Activated naive CD4-positive, alpha-beta T cell treated with anti-CD3 and anti-CD28 coated beads, Interleukin-2, amount 50 U/mL, for 24 hours (primary cell): ENCODE results near the gene SORCS3.
"Not testable (repeated sequence)": the region's sequence is repeated elsewhere in the genome, so short reads cannot be mapped to it uniquely, and the experiment has no call there.

Source experiments
- H3K27ac Mint-ChIP-seq: one replicate; pipeline ENCODE4 v1.8.0; 2021; ENCODE audit warnings: mild to moderate bottlenecking, mixed read lengths
- H3K27me3 Mint-ChIP-seq: one replicate; pipeline ENCODE4 v1.8.0; 2021; ENCODE audit warnings: mixed read lengths
- H3K36me3 Mint-ChIP-seq: one replicate; pipeline ENCODE4 v1.8.0; 2021; ENCODE audit warnings: mixed read lengths
- H3K4me1 Mint-ChIP-seq: one replicate; pipeline ENCODE4 v1.8.0; 2021; ENCODE audit warnings: mixed read lengths
- H3K4me3 Mint-ChIP-seq: one replicate; pipeline ENCODE4 v1.8.0; 2021; ENCODE audit warnings: mild to moderate bottlenecking, mixed read lengths
- H3K9me3 Mint-ChIP-seq: one replicate; pipeline ENCODE4 v1.8.0; 2021; ENCODE audit warnings: mixed read lengths

SORCS3 gene

DNA sequence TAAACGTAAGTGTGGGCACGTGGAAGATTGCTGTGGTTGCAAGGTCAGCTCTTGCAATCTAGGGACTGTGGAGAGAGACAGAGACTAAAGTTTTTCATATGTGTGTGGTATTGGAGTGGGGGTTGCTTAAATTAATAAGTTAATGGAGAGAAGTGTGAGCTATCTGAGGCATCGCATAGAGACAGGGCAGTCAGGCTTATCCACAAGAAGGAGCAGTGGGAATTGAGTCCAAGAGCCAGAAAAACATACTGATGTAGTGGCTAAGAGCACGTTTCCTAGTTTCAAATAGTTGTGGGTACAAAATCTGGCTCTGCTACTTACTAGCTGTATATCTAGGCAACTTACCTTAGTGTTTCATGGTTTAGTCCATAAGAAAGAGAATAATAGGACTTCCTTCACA lies 65.8 kb downstream of the SORCS3 start:
- H3K4me3 Mint-ChIP-seq, result no peak overlapping the region
- H3K36me3 Mint-ChIP-seq, result no peaks in the 10 kb centered on the region
- H3K4me1 Mint-ChIP-seq, result no peaks in the 10 kb centered on the region

DNA sequence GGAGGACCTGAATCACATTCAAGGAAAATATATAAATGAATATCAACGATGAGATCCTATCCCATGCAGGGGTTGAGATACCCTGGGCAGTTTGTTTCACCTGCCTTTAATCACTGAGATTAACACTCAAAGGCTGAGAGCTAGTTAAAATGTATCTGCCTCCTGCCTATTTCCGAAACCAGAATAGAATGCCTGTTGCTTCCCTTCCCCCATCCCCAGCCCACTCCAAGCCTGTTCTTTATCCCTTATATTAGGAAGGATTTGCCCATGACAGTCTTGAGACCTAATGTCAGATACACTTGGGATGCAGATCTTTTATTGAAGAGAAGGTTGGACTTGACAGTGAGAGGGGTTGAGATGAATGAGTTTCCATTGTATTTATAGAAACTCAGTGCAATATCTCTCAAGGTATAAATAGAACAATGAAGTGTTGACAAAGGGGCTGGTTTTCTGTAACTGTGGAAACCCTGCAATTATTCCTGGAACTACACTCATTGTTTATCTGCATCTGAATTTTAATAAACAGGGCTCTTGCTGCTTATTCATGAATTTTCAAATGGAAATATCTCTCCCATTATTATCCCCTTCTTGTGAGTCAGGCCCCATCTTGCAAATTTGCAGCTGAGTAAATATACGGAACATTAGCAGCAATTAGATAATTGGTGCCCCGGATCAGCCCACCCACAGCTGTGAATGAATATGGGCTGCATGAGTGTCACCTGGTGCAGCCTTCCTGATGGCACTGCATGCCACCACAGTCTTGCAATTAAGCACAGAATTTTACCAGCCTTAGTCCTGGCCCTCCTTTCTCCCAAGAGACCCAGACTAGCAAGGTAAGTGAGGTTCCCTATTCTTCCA lies 66.7 kb downstream of the SORCS3 start:
- no peak overlapping the region for H3K27ac Mint-ChIP-seq
- peaks cover 5% of the 10 kb centered on the region for H3K27me3 Mint-ChIP-seq
- H3K4me1 Mint-ChIP-seq, result no peaks in the 10 kb centered on the region
- H3K9me3 Mint-ChIP-seq, result no peaks in the 10 kb centered on the region
- H3K36me3 Mint-ChIP-seq, result no peaks in the 10 kb centered on the region
- no peak overlapping the region for H3K4me3 Mint-ChIP-seq

More for the DNA sequence above, 65.8 kb downstream of the SORCS3 start:
- Mint-ChIP-seq H3K27me3 (peaks cover 7% of the 10 kb centered on the region), H3K9me3 (no peaks in the 10 kb centered on the region), H3K27ac (no peak overlapping the region)

DNA sequence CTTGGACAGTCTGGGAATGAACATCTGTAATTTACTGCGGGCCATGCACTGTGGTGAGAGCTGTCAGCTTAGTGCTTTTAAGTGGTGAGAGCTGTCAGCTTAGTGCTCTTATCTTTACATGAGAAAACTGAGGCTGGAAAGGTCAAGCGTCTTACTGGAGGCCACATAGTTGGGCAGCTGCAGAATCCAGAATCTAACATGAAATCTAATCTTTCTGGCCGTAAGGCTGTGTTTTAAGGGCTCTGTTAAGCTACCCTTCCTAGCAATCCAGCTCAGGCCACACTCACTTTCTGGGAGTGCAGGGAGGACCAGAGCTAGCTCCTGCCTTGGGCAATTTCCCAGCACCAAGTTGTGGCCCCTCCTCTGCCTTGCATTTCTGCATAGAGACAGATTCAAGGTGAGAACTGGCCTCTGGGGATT lies 70.2 kb downstream of the SORCS3 start:
- Mint-ChIP-seq H3K36me3 (no peaks in the 10 kb centered on the region), H3K4me3 (no peak overlapping the region), H3K27ac (no peak overlapping the region), H3K4me1 (no peaks in the 10 kb centered on the region), H3K9me3 (no peaks in the 10 kb centered on the region), H3K27me3 (peaks cover 15% of the 10 kb centered on the region)

- not testable (repeated sequence) for H3K27me3 Mint-ChIP-seq, H3K4me1 Mint-ChIP-seq, H3K9me3 Mint-ChIP-seq, H3K36me3 Mint-ChIP-seq, H3K27ac Mint-ChIP-seq, H3K4me3 Mint-ChIP-seq
Observed at GRCh38 chr10:104730593-104730992, 89.5 kb downstream of the SORCS3 start.

GRCh38 chr10:104731192-104731591 lies 90.1 kb downstream of the SORCS3 start:
- no peaks in the 10 kb centered on the region for H3K9me3 Mint-ChIP-seq
- no peak overlapping the region for H3K4me3 Mint-ChIP-seq
- no peak overlapping the region for H3K27ac Mint-ChIP-seq
- H3K4me1 Mint-ChIP-seq, result no peaks in the 10 kb centered on the region
- H3K27me3 Mint-ChIP-seq, result peaks cover 7% of the 10 kb centered on the region
- H3K36me3 Mint-ChIP-seq, result no peaks in the 10 kb centered on the region

DNA sequence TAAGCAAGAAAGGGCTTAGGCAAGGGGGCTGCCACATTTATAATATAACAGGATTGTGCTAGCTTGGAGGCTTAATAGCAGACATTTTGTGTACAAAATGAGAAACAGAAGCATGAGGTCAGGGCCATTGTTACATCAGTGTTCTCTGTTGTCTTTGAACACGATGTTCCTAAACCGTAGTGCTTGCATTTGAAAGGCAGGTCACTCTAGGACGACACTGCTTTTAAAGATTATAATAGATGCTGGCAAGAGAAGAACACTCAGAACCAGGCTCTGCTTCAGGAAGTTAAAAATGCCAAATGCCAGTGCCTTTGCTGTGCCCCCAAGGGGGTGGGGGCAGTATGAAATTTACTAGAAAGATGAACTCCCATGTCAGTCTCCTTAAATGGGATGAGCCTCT lies 91.1 kb downstream of the SORCS3 start:
- Mint-ChIP-seq H3K4me3 (no peak overlapping the region), H3K9me3 (no peaks in the 10 kb centered on the region), H3K4me1 (no peaks in the 10 kb centered on the region), H3K36me3 (no peaks in the 10 kb centered on the region), H3K27me3 (peaks cover 8% of the 10 kb centered on the region), H3K27ac (no peak overlapping the region)

- H3K4me1 Mint-ChIP-seq, result no peaks in the 10 kb centered on the region
- no peaks in the 10 kb centered on the region for H3K9me3 Mint-ChIP-seq
- no peaks in the 10 kb centered on the region for H3K36me3 Mint-ChIP-seq
- peaks cover 8% of the 10 kb centered on the region for H3K27me3 Mint-ChIP-seq
- H3K4me3 Mint-ChIP-seq, result no peak overlapping the region
- no peak overlapping the region for H3K27ac Mint-ChIP-seq
Observed at GRCh38 chr10:104734433-104734832, 93.3 kb downstream of the SORCS3 start.

- peaks cover 10% of the 10 kb centered on the region for H3K27me3 Mint-ChIP-seq
- no peaks in the 10 kb centered on the region for H3K9me3 Mint-ChIP-seq
- H3K4me1 Mint-ChIP-seq, result no peaks in the 10 kb centered on the region
- H3K36me3 Mint-ChIP-seq, result no peaks in the 10 kb centered on the region
- no peak overlapping the region for H3K4me3 Mint-ChIP-seq
- no peak overlapping the region for H3K27ac Mint-ChIP-seq
Observed at GRCh38 chr10:104735036-104735756, 94.1 kb downstream of the SORCS3 start.

DNA sequence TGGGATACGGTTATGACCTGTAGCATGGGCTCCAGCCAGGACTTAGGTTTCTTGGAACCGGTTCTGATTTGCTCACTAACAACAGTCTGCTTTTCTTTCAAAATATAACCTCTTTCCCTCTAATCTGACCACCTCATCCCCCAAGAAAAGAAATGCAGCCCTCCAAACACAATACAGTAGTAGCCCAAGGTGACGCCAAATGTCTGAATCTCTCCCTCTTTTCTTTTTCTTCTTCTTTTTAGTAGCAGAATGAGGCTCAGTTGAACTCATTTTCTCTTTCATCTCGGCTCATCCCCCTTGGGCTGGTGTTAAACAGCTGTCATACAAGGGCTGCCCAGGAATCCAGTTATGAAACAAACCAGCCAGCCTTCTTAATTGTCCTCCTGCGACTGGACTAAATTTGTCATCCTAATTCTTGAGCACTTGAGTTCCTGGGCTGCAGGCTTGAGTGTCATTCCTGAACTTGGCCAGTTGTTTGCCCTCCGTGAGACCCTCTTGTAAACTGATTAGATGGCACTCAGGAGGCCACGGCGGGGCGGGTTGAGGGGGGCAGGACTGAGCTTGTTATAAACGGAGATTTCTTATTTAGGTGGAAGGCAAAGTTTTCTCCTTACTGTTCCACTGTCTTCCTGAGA lies 94.8 kb downstream of the SORCS3 start:
- Mint-ChIP-seq H3K27me3 (peaks cover 13% of the 10 kb centered on the region), H3K4me3 (no peak overlapping the region), H3K36me3 (no peaks in the 10 kb centered on the region)

GRCh38 chr10:104741127-104741526 lies 100.0 kb downstream of the SORCS3 start:
- Mint-ChIP-seq H3K36me3 (no peaks in the 10 kb centered on the region), H3K4me3 (no peak overlapping the region)

More for the DNA sequence above, 94.8 kb downstream of the SORCS3 start:
- Mint-ChIP-seq H3K27ac (no peak overlapping the region), H3K4me1 (no peaks in the 10 kb centered on the region), H3K9me3 (no peaks in the 10 kb centered on the region)

GRCh38 chr10:104744052-104744451 lies 103.0 kb downstream of the SORCS3 start:
- H3K4me3 Mint-ChIP-seq, result no peak overlapping the region
- no peaks in the 10 kb centered on the region for H3K4me1 Mint-ChIP-seq
- H3K9me3 Mint-ChIP-seq, result no peaks in the 10 kb centered on the region
- peaks cover 16% of the 10 kb centered on the region for H3K27me3 Mint-ChIP-seq
- H3K36me3 Mint-ChIP-seq, result no peaks in the 10 kb centered on the region
- no peak overlapping the region for H3K27ac Mint-ChIP-seq

More at GRCh38 chr10:104741127-104741526, 100.0 kb downstream of the SORCS3 start:
- H3K9me3 Mint-ChIP-seq, result no peaks in the 10 kb centered on the region
- H3K4me1 Mint-ChIP-seq, result no peaks in the 10 kb centered on the region
- no peak overlapping the region for H3K27ac Mint-ChIP-seq
- peaks cover 12% of the 10 kb centered on the region for H3K27me3 Mint-ChIP-seq

GRCh38 chr10:104750291-104750690 lies 109.2 kb downstream of the SORCS3 start:
- H3K4me3 Mint-ChIP-seq, result no peak overlapping the region
- no peaks in the 10 kb centered on the region for H3K9me3 Mint-ChIP-seq
- H3K4me1 Mint-ChIP-seq, result no peaks in the 10 kb centered on the region
- peaks cover 7% of the 10 kb centered on the region for H3K27me3 Mint-ChIP-seq
- H3K27ac Mint-ChIP-seq, result no peak overlapping the region
- H3K36me3 Mint-ChIP-seq, result no peaks in the 10 kb centered on the region

DNA sequence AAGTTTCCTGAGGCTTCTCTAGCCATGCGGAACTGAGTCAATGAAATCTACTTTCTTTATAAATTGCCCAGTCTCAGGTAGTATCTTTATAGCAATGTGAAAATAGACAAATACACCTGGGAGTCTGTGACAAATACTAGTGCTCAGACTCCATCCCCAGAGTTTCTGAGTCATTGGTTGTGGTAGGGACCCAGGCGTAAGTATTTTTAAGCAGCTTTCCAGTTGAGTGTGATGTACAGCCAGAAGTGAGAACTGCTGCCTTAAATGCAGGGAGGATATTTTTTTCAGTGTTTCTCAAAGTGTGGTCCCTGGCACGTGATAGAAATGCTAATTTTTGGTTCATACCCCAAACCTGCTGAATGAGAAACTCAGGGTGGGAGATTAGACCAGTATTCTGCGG lies 121.7 kb downstream of the SORCS3 start:
- no peaks in the 10 kb centered on the region for H3K36me3 Mint-ChIP-seq
- peaks cover 1% of the 10 kb centered on the region for H3K27me3 Mint-ChIP-seq
- no peak overlapping the region for H3K4me3 Mint-ChIP-seq
- H3K27ac Mint-ChIP-seq, result no peak overlapping the region
- no peaks in the 10 kb centered on the region for H3K4me1 Mint-ChIP-seq
- H3K9me3 Mint-ChIP-seq, result no peaks in the 10 kb centered on the region

GRCh38 chr10:104766341-104766740 lies 125.3 kb downstream of the SORCS3 start:
- Mint-ChIP-seq H3K36me3 (no peaks in the 10 kb centered on the region), H3K27ac (no peak overlapping the region), H3K4me1 (no peaks in the 10 kb centered on the region), H3K27me3 (no peaks in the 10 kb centered on the region), H3K9me3 (no peaks in the 10 kb centered on the region), H3K4me3 (no peak overlapping the region)

- no peak overlapping the region for H3K4me3 Mint-ChIP-seq
- no peaks in the 10 kb centered on the region for H3K36me3 Mint-ChIP-seq
- no peaks in the 10 kb centered on the region for H3K4me1 Mint-ChIP-seq
- no peak overlapping the region for H3K27ac Mint-ChIP-seq
- H3K9me3 Mint-ChIP-seq, result no peaks in the 10 kb centered on the region
- no peaks in the 10 kb centered on the region for H3K27me3 Mint-ChIP-seq
Observed at GRCh38 chr10:104767282-104767681, 126.2 kb downstream of the SORCS3 start.

GRCh38 chr10:104767745-104768144 lies 126.7 kb downstream of the SORCS3 start:
- no peaks in the 10 kb centered on the region for H3K4me1 Mint-ChIP-seq
- no peaks in the 10 kb centered on the region for H3K36me3 Mint-ChIP-seq
- H3K27me3 Mint-ChIP-seq, result no peaks in the 10 kb centered on the region
- no peaks in the 10 kb centered on the region for H3K9me3 Mint-ChIP-seq
- H3K4me3 Mint-ChIP-seq, result no peak overlapping the region
- H3K27ac Mint-ChIP-seq, result no peak overlapping the region
